ENCODE data around the gene BLOC1S6.

Gene BLOC1S6

DNA sequence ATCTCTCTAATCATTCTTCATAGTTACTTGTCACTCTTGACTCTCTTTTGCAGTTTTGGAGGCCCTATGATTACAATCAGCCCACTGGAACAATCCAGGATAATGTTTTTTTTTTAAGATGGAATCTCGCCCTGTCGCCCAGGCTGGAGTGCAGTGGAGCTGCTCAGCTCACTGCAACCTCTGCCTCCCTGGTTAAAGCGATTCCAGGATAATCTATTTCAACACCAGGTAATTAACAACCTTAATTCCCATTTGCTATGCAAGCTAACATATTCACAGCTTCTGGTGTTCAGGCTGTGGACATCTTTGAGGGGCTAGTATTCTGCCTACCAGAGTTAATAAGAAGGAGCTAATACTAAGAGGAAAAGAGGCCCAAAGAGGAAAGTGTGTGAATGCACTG is 1.1 kb upstream of the BLOC1S6 start:
- Histone ChIP-seq H3K36me3 (ENCODE audit: insufficient read depth) (no peaks in the 10 kb centered on the region), H3K27me3 (ENCODE audit: insufficient read depth, low read depth) (no peaks in the 10 kb centered on the region), H3K4me3 (IDR thresholded peaks at IDR 0.05; ENCODE audit: insufficient read depth, low read depth, low read length) (no peak overlapping the region), H4K20me1 (ENCODE audit: insufficient read depth) (no peaks in the 10 kb centered on the region), H3K4me2 (peak overlapping the region; percentile 93), H3K9ac (peak overlapping the region; percentile 99), H3K4me1 (ENCODE audit: low read depth, poor library complexity, severe bottlenecking) (peaks cover 28% of the 10 kb centered on the region), H2AFZ (ENCODE audit: low read depth) (peak overlapping the region; percentile 93), H3K27ac (peak overlapping the region; percentile 96), H3K79me2 (ENCODE audit: insufficient read depth, low read depth) (peaks cover 34% of the 10 kb centered on the region)
- TF ChIP-seq, protein P1, sequence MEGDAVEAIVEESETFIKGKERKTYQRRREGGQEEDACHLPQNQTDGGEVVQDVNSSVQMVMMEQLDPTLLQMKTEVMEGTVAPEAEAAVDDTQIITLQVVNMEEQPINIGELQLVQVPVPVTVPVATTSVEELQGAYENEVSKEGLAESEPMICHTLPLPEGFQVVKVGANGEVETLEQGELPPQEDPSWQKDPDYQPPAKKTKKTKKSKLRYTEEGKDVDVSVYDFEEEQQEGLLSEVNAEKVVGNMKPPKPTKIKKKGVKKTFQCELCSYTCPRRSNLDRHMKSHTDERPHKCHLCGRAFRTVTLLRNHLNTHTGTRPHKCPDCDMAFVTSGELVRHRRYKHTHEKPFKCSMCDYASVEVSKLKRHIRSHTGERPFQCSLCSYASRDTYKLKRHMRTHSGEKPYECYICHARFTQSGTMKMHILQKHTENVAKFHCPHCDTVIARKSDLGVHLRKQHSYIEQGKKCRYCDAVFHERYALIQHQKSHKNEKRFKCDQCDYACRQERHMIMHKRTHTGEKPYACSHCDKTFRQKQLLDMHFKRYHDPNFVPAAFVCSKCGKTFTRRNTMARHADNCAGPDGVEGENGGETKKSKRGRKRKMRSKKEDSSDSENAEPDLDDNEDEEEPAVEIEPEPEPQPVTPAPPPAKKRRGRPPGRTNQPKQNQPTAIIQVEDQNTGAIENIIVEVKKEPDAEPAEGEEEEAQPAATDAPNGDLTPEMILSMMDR (conservative IDR thresholded peaks at IDR 0.05; ENCODE audit: low read depth, low read length), result no peak

DNA sequence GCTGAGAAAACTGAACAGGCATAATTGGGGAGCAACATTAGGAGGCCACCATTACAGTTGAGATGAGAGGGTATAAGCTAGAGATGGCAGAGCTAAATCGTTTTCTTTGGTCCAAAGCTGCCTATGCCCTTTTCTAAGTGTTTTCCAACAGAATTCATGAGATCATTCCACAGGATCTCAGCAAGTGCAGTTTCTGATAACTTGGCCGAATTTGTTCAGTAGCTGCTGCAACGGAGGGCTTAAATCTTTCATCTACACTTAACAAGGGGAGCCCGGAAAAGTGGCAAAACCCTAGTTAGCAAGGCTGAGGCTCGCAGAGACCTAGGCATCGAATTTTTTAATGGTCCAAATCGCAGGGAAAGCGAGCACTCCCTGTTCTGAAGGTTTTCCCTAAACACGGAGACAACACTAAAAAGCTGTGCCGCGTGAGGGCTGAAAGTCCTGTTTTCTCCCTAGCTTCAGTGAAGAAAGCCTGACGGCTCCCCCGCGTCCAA is 531 bp upstream of the BLOC1S6 start:
- H2AFZ ChIP-seq (ENCODE audit: low read depth), result peak overlapping the region; percentile 93
- peaks cover 37% of the 10 kb centered on the region for H3K79me2 ChIP-seq (ENCODE audit: insufficient read depth, low read depth)
- peaks cover 28% of the 10 kb centered on the region for H3K4me1 ChIP-seq (ENCODE audit: low read depth, poor library complexity, severe bottlenecking)
- H3K36me3 ChIP-seq (ENCODE audit: insufficient read depth), result no peaks in the 10 kb centered on the region
- H3K27ac ChIP-seq, result peak overlapping the region; percentile 96
- TF ChIP-seq, protein P1 (conservative IDR thresholded peaks at IDR 0.05; ENCODE audit: low read depth, low read length), result no peak
- no peaks in the 10 kb centered on the region for H3K27me3 ChIP-seq (ENCODE audit: insufficient read depth, low read depth)
- H3K4me2 ChIP-seq, result peak overlapping the region; percentile 93
- no peak overlapping the region for H3K4me3 ChIP-seq (IDR thresholded peaks at IDR 0.05; ENCODE audit: insufficient read depth, low read depth, low read length)
- peak overlapping the region; percentile 99 for H3K9ac ChIP-seq
- no peaks in the 10 kb centered on the region for H4K20me1 ChIP-seq (ENCODE audit: insufficient read depth)

DNA sequence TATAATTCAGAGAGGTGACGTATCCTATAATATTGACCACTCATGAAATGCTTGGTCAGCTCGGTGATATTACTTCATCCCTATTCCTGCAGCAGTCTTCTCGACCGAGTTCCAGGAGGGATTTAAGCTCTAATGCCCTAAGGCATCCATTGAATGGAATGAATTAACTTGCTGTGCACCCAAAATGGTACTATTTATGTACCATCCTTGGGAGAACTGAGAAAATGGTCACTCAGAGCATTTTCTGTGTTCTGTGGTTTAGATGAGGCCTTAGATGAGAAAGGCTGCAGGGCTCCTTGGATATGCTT is 638 bp downstream of the BLOC1S6 start:
- Histone ChIP-seq H3K4me1 (ENCODE audit: low read depth, poor library complexity, severe bottlenecking) (peaks cover 28% of the 10 kb centered on the region), H3K27ac (peak overlapping the region; percentile 96), H2AFZ (ENCODE audit: low read depth) (peak overlapping the region; percentile 93), H4K20me1 (ENCODE audit: insufficient read depth) (no peaks in the 10 kb centered on the region), H3K4me2 (peak overlapping the region; percentile 93), H3K79me2 (ENCODE audit: insufficient read depth, low read depth) (peaks cover 38% of the 10 kb centered on the region), H3K9ac (peak overlapping the region; percentile 99), H3K36me3 (ENCODE audit: insufficient read depth) (no peaks in the 10 kb centered on the region), H3K4me3 (IDR thresholded peaks at IDR 0.05; ENCODE audit: insufficient read depth, low read depth, low read length) (no peak overlapping the region), H3K27me3 (ENCODE audit: insufficient read depth, low read depth) (no peaks in the 10 kb centered on the region)
- TF ChIP-seq, protein P1 (conservative IDR thresholded peaks at IDR 0.05; ENCODE audit: low read depth, low read length), result no peak

DNA sequence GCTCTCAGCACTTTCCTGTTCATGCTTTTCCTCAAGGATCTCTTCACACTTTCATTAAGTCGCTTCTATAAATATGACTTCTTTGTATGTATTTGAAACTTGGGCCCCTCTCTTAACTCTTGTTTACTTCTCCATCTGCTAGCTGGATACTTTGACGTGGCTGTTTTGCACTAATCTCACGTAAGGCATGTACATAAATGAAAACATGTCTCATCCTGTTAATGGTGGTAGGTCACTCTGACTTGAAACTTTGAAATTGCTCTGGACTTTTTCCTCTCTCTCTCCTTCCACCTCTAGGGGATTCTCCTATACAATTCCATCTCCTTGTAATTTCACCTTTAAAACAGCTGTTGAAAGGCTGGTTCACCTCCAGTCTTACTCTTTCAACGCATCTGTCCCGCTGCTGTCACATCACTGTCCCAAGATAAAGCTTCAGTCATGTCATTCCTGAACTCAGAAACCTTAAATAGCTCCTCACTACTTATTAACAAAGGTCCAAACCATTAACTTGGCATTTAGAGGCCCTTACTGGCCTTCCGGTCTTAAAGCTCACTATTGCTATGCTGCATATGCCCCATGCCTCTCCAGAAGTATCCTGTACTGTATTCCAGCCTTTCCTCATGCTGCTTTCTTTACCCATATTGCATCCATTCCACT is 1.2 kb downstream of the BLOC1S6 start:
- Histone ChIP-seq H3K79me2 (ENCODE audit: insufficient read depth, low read depth) (peaks cover 38% of the 10 kb centered on the region), H3K4me3 (IDR thresholded peaks at IDR 0.05; ENCODE audit: insufficient read depth, low read depth, low read length) (no peak overlapping the region), H3K27ac (peak overlapping the region; percentile 96), H3K9ac (peak overlapping the region; percentile 99; the same call in 1 of the 2 replicates), H3K4me2 (peak overlapping the region; percentile 93), H2AFZ (ENCODE audit: low read depth) (peak overlapping the region; percentile 93; the same call in 1 of the 2 replicates), H3K36me3 (ENCODE audit: insufficient read depth) (no peaks in the 10 kb centered on the region), H3K4me1 (ENCODE audit: low read depth, poor library complexity, severe bottlenecking) (peaks cover 28% of the 10 kb centered on the region), H4K20me1 (ENCODE audit: insufficient read depth) (no peaks in the 10 kb centered on the region), H3K27me3 (ENCODE audit: insufficient read depth, low read depth) (no peaks in the 10 kb centered on the region)
- TF ChIP-seq, protein P1 (conservative IDR thresholded peaks at IDR 0.05; ENCODE audit: low read depth, low read length), result no peak

Measured in KMS-11 (cell line).